K562 (cell line): ENCODE measurements around the gene KCTD19. TPM values are rescaled to one million over a fixed set of nuclear protein-coding genes. Genes with fewer than 3 reads are reported as not detected.

Source experiments
- ATAC-seq: fragments of 200-7000 bp; cut with Tn5 transposase; 3 replicates; pipeline ENCODE4 v1.9.1; 2020; ENCODE audit warnings: moderate library complexity
- BruUV-seq: library from RNA; stranded (reverse); fragments of 400-500 nt; replicated peaks from 2 replicates; lab custom pipeline; 2021; lab: Mats Ljungman, UMichigan
- CTCF ChIA-PET: fragments of 300-600 bp; formaldehyde crosslinking; extraction: SDS; loops from one replicate; lab custom pipeline; 2021; ENCODE audit warnings: low intra/inter-chr PET ratio; lab: Yijun Ruan, JAX
- POLR2A ChIA-PET: fragments of 300-600, 350-650 bp; sonication (Branson Sonifier 250); formaldehyde crosslinking; extraction: SDS; loops from one replicate; lab custom pipeline; 2021; ENCODE audit warnings: antibody characterized with exemption, inconsistent platforms; lab: Yijun Ruan, JAX
- DNase-seq, 4 experiments: peaks; one replicate each; pipeline versions ENCODE4 v3.0.0 to v3.0.0-alpha.2; 2011 to 2018; ENCODE audit warnings: low spot score in 3 of 4, mixed read lengths in 3 of 4; ENCODE audit errors: extremely low read depth in 1 of 4
- FAIRE-seq: peaks from 2 replicates; lab custom pipeline; 2011; peaks lifted over from hg19 to GRCh38; lab: Jason Lieb, UNC
- H2AFZ ChIP-seq: 2 replicates; pipeline ENCODE4 v1.6.0; 2011; ENCODE audit warnings: low read depth, low read length, control low read depth, inconsistent platforms
- H3K27ac ChIP-seq: fragments of 200-600 bp; 3 replicates; pipeline ENCODE4 v1.8.0; 2011; ENCODE audit warnings: low read depth, mild to moderate bottlenecking, control low read depth, inconsistent platforms, low read length, moderate library complexity, mixed read lengths; ENCODE audit errors: extremely low read depth
- H3K27me3 ChIP-seq, 2 experiments: fragments of 300-600 bp in 1 of 2; 2 replicates in 1 of 2; 3 replicates in 1 of 2; pipeline versions ENCODE4 v1.6.0 to v1.8.0; 2011; ENCODE audit warnings: inconsistent platforms in 2 of 2, low read length in 2 of 2, mild to moderate bottlenecking in 1 of 2, mixed read lengths in 1 of 2, moderate library complexity in 1 of 2; ENCODE audit not compliant: control insufficient read depth in 2 of 2, insufficient read depth in 2 of 2
- H3K36me3 ChIP-seq: fragments of 300-600 bp; 3 replicates; pipeline ENCODE4 v1.8.0; 2011; ENCODE audit warnings: mild to moderate bottlenecking, low read length, inconsistent platforms; ENCODE audit not compliant: control insufficient read depth, insufficient read depth
- H3K4me1 ChIP-seq, 2 experiments: fragments of 200-600 bp in 1 of 2; replicated peaks in 1 of 2; 2 replicates in 1 of 2; 3 replicates in 1 of 2; pipeline versions ENCODE4 v1.5.1 to v1.8.0; 2011; ENCODE audit warnings: inconsistent platforms in 2 of 2, low read length in 2 of 2, mild to moderate bottlenecking in 1 of 2, mixed read lengths in 1 of 2, moderate library complexity in 1 of 2; ENCODE audit not compliant: control insufficient read depth in 2 of 2, insufficient read depth in 2 of 2
- H3K4me2 ChIP-seq: 2 replicates; pipeline ENCODE4 v1.6.1; 2011; ENCODE audit warnings: low read length, control low read depth, inconsistent platforms, mixed read lengths; ENCODE audit not compliant: insufficient read depth
- H3K4me3 ChIP-seq: fragments of 200-600 bp; sonication (generic), shearing (Covaris generic); 2 replicates; pipeline ENCODE4 v1.5.1; 2016; ENCODE audit warnings: control low read depth, inconsistent platforms
- H3K79me2 ChIP-seq: fragments of 200-600 bp; 3 replicates; pipeline ENCODE4 v1.8.0; 2011; ENCODE audit warnings: low read length, inconsistent platforms; ENCODE audit not compliant: control insufficient read depth, insufficient read depth
- H3K9ac ChIP-seq, 2 experiments: 2 replicates each; pipeline versions ENCODE4 v1.6.0 to v1.6.1; 2011; ENCODE audit warnings: low read depth in 2 of 2, low read length in 2 of 2, control low read depth in 1 of 2, inconsistent platforms in 1 of 2, mild to moderate bottlenecking in 1 of 2, mixed read lengths in 1 of 2; ENCODE audit not compliant: insufficient read depth in 1 of 2
- H3K9me1 ChIP-seq: one replicate; pipeline ENCODE4 v1.6.0; 2011; ENCODE audit warnings: inconsistent platforms, mild to moderate bottlenecking, low read length, moderate library complexity; ENCODE audit not compliant: control insufficient read depth, insufficient read depth
- H3K9me3 ChIP-seq: replicated peaks from 2 replicates; pipeline ENCODE4 v1.5.1; 2011; ENCODE audit warnings: low read depth, low read length, inconsistent platforms; ENCODE audit not compliant: control insufficient read depth, insufficient read depth
- H4K20me1 ChIP-seq: replicated peaks from 2 replicates; pipeline ENCODE4 v1.6.1; 2011; ENCODE audit warnings: low read length, inconsistent platforms, mixed read lengths; ENCODE audit not compliant: control insufficient read depth, insufficient read depth
- ETS2 ChIP-seq: IDR thresholded peaks from 2 replicates; pipeline ENCODE4 v1.6.1; 2016; ENCODE audit warnings: borderline replicate concordance, missing genetic modification characterization, mild to moderate bottlenecking, moderate library complexity, missing compliant biosample characterization; ENCODE audit not compliant: poor library complexity, severe bottlenecking
- MYC ChIP-seq, 2 experiments: fragments of 250-450 bp in 1 of 2; sonication (Bioruptor Pico) in 1 of 2; IDR thresholded peaks; 2 replicates each; pipeline versions ENCODE4 v1.5.1 to v1.6.1; 2012 to 2021; ENCODE audit warnings: low read depth in 2 of 2, borderline replicate concordance in 1 of 2, improper control_type of control experiment in 1 of 2, low read length in 1 of 2, mild to moderate bottlenecking in 1 of 2, moderate library complexity in 1 of 2
- SIN3A ChIP-seq, 2 experiments: fragments of 150-350 bp in 1 of 2; IDR thresholded peaks; 2 replicates each; pipeline ENCODE4 v1.6.1; 2011 to 2016; ENCODE audit warnings: borderline replicate concordance in 2 of 2, low read depth in 2 of 2, low read length in 2 of 2, mild to moderate bottlenecking in 2 of 2, moderate library complexity in 2 of 2; ENCODE audit not compliant: control insufficient read depth in 1 of 2
- ZNF274 ChIP-seq: IDR thresholded peaks from 2 replicates; pipeline ENCODE4 v1.6.1; 2011; ENCODE audit warnings: low read depth, mild to moderate bottlenecking, low read length, moderate library complexity, borderline replicate concordance
- WGBS: fragments of 100-300 bp; shearing (Covaris generic); methylation state at CpG from one replicate; pipeline ENCODE4 v1.1.6; 2016; ENCODE audit warnings: low coverage, mixed read lengths; ENCODE audit not compliant: insufficient coverage; ENCODE audit errors: missing lambda C conversion rate; 5-methylcytosine and 5-hydroxymethylcytosine counted together
- in situ Hi-C: fragments of 300-500 bp; cut with MboI; formaldehyde crosslinking; loops from 4 replicates; pipeline ENCODE4 v1.15.0; 2018; ENCODE audit warnings: inconsistent platforms, mixed read lengths
- intact Hi-C: fragments of 100-400 bp; cut with micrococcal nuclease; formaldehyde crosslinking; loops from 2 replicates; pipeline ENCODE4 v1.14.2; 2022
- polyA plus RNA-seq, 8 experiments: library from polyadenylated mRNA; depleted of rRNA in 4 of 8; stranded (reverse) in 5 of 8; unstranded in 3 of 8; fragments of >200 nt; fragmentation: Nextera tagmentation in 2 of 8; fragmentation: Illumina TruSeq in 1 of 8; extraction: Ambion mirVana in 2 of 8; extraction: Trizol in 1 of 8; gene quantifications; 2 replicates each; pipeline versions ENCODE4 v1.2.1 to v1.2.3, GENCODE V29; 2011 to 2014; ENCODE audit warnings: inconsistent platforms in 1 of 8, missing spikeins in 1 of 8
- total RNA-seq, 7 experiments: library from RNA; depleted of rRNA in 6 of 7; stranded (reverse); fragments of >200 nt in 6 of 7; fragmentation: Illumina TruSeq in 2 of 7; extraction: Trizol in 2 of 7; gene quantifications; 2 replicates each; pipeline versions ENCODE4 v1.2.1 to v1.2.3, GENCODE V29; 2011 to 2021; ENCODE audit warnings: low replicate concordance in 1 of 7
- TF ChIP-seq, protein P1 (sequence below): sonication (generic); IDR thresholded peaks from 2 replicates; pipeline ENCODE4 v1.6.1; 2016
- TF ChIP-seq, protein P2 (sequence below): fragments of 200-800 bp; sonication (Bioruptor generic); IDR thresholded peaks from 2 replicates; pipeline ENCODE4 v1.6.1; 2017; ENCODE audit warnings: missing genetic modification characterization, missing compliant biosample characterization
- TF ChIP-seq, protein P3 (sequence below), 2 experiments: IDR thresholded peaks; 2 replicates each; pipeline ENCODE4 v1.6.1; 2012; ENCODE audit warnings: improper control_type of control experiment in 2 of 2, low read depth in 2 of 2, low read length in 2 of 2, borderline replicate concordance in 1 of 2
- TF ChIP-seq, protein P4 (sequence below): fragments of 250-450 bp; sonication (Bioruptor Pico); IDR thresholded peaks from 2 replicates; pipeline ENCODE4 v1.4.0; 2020; ENCODE audit warnings: mild to moderate bottlenecking, moderate library complexity

Gene KCTD19
- total and polyA plus RNA-seq, 9 of the 15 experiments (the other 6 are each of a cell fraction or from before 2014, with no cell fraction given), result 0.03 to 0.91 (median 0.22) TPM; not detected in 2

DNA sequence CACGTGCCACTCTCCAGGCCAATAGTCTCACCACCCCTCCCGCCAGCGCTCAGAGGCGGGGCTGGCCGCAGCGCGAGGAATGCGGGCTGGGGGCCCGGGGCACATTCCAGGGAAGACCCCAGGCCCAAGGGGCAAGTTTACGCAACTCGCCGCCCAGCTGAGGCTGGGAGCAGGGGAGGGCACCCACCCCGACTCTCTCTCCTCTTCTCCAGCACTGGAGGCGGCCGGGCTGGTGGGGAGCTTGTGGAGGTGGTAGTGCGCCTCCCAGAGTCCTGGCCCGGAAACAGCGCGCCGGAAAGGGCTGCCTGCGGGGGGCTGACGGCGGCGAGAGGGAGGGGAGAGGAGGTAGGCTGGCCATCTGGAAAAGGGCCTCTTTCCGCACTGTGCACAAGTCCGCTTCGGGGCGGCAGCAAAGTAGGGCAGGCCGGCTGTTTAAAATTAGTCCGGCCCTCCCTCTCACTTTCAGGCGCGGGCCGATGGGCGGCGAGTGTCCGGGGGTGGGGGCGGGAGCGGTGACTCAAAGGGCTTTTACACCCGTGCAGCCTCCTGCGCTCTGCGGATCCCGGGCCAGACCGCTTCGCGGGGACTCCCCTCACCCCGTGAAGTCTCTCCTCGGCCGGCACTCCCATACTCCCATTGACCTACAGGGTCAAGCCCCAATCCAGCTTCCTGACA is 80.3 kb downstream of the KCTD19 start (continued):
- TF ChIP-seq, protein P1, sequence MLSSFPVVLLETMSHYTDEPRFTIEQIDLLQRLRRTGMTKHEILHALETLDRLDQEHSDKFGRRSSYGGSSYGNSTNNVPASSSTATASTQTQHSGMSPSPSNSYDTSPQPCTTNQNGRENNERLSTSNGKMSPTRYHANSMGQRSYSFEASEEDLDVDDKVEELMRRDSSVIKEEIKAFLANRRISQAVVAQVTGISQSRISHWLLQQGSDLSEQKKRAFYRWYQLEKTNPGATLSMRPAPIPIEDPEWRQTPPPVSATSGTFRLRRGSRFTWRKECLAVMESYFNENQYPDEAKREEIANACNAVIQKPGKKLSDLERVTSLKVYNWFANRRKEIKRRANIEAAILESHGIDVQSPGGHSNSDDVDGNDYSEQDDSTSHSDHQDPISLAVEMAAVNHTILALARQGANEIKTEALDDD, result no peak
- TF ChIP-seq ETS2 (tag), result no peak

DNA sequence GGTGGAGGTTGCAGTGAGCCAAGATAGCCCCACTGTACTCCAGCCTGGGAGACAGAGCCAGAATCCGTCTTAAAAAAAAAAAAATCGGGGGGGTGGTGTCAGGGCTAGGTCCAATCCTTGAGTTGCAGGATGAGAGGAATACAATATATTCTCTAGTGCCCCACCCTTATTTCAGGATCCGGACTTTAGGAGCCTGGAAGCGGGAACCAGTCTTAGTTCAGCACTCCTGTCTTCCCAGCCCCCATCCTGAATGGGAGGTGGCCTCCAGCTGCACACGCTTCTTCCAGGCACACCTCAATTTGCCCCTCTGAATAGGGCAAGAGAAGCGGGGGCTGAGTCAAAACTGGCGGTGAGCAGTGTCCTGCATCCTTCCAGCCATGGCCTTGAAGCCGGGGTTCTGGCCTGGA is 80.9 kb downstream of the KCTD19 start:
- DNase-seq (no peak), FAIRE-seq (peak; percentile 11), ATAC-seq (no peak)
- BruUV-seq, result no TSS peak
- ChIA-PET CTCF (no interaction called here), POLR2A (interaction anchor here (0.6 to 2.3 kb wide), 5 partner anchors 10 to 354 kb away, joined by 3 to 14 read pairs (median 5); partner anchors contain the start of gene TMEM208)
- peak overlapping the region; percentile 68 for H3K27ac ChIP-seq
- no peaks in the 10 kb centered on the region for H3K27me3 ChIP-seq
- H3K4me2 ChIP-seq, result peak overlapping the region; percentile 91
- H3K36me3 ChIP-seq, result peaks cover 26% of the 10 kb centered on the region; the same call in 2 of the 3 replicates
- H3K4me3 ChIP-seq, result peak overlapping the region; percentile 88
- WGBS, result 3% methylated on average over 8 of the region's 8 CpGs
- H3K4me1 ChIP-seq, result peaks cover 65 to 84% of the 10 kb centered on the region in 2 experiments
- H3K9ac ChIP-seq, result peak overlapping the region; percentile 79 to 96
- H4K20me1 ChIP-seq, result no peaks in the 10 kb centered on the region
- H3K9me1 ChIP-seq, result no peaks in the 10 kb centered on the region
- intact Hi-C loops, result loop anchor here (1.0 to 10.0 kb wide), 5 partner anchors 53 to 293 kb away; partner anchors contain the start of genes CBFB, E2F4 and MATCAP1
- H2AFZ ChIP-seq, result peak overlapping the region; percentile 82
- peaks cover 64% of the 10 kb centered on the region for H3K79me2 ChIP-seq
- H3K9me3 ChIP-seq, result no peaks in the 10 kb centered on the region
- 0 out of 4 replicates have a peak, but pooled peaks of 1 of the 2 experiments have one; percentile 4 for TF ChIP-seq SIN3A (IDR thresholded peaks at IDR 0.05; ENCODE audit: borderline replicate concordance in 2 of 2, control insufficient read depth in 1 of 2, low read depth in 2 of 2, low read length in 2 of 2)
- TF ChIP-seq, protein P2, sequence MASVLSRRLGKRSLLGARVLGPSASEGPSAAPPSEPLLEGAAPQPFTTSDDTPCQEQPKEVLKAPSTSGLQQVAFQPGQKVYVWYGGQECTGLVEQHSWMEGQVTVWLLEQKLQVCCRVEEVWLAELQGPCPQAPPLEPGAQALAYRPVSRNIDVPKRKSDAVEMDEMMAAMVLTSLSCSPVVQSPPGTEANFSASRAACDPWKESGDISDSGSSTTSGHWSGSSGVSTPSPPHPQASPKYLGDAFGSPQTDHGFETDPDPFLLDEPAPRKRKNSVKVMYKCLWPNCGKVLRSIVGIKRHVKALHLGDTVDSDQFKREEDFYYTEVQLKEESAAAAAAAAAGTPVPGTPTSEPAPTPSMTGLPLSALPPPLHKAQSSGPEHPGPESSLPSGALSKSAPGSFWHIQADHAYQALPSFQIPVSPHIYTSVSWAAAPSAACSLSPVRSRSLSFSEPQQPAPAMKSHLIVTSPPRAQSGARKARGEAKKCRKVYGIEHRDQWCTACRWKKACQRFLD (CRISPR knock-in tag), result peak; percentile 83; the same call in 1 of the 2 replicates
- TF ChIP-seq ZNF274, result no peak
- TF ChIP-seq, protein P3, sequence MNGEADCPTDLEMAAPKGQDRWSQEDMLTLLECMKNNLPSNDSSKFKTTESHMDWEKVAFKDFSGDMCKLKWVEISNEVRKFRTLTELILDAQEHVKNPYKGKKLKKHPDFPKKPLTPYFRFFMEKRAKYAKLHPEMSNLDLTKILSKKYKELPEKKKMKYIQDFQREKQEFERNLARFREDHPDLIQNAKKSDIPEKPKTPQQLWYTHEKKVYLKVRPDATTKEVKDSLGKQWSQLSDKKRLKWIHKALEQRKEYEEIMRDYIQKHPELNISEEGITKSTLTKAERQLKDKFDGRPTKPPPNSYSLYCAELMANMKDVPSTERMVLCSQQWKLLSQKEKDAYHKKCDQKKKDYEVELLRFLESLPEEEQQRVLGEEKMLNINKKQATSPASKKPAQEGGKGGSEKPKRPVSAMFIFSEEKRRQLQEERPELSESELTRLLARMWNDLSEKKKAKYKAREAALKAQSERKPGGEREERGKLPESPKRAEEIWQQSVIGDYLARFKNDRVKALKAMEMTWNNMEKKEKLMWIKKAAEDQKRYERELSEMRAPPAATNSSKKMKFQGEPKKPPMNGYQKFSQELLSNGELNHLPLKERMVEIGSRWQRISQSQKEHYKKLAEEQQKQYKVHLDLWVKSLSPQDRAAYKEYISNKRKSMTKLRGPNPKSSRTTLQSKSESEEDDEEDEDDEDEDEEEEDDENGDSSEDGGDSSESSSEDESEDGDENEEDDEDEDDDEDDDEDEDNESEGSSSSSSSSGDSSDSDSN (IDR thresholded peaks at IDR 0.05; ENCODE audit: borderline replicate concordance in 1 of 2, low read depth in 2 of 2, low read length in 2 of 2), result peak in 1 of 2 experiments; percentile 17; a peak in 1 of 4 replicates
- TF ChIP-seq, protein P4, sequence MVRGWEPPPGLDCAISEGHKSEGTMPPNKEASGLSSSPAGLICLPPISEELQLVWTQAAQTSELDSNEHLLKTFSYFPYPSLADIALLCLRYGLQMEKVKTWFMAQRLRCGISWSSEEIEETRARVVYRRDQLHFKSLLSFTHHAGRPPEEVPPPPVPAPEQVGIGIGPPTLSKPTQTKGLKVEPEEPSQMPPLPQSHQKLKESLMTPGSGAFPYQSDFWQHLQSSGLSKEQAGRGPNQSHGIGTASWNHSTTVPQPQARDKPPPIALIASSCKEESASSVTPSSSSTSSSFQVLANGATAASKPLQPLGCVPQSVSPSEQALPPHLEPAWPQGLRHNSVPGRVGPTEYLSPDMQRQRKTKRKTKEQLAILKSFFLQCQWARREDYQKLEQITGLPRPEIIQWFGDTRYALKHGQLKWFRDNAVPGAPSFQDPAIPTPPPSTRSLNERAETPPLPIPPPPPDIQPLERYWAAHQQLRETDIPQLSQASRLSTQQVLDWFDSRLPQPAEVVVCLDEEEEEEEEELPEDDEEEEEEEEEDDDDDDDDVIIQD (CRISPR knock-in tag), result no peak
- no peak for TF ChIP-seq MYC (IDR thresholded peaks at IDR 0.05; ENCODE audit: low read depth, low read length)
- TF ChIP-seq MYC (CRISPR knock-in tag; IDR thresholded peaks at IDR 0.05; ENCODE audit: borderline replicate concordance, low read depth), result peak; percentile 59; the same call in 1 of the 2 replicates
- in situ Hi-C loops, result no loop called here
